ENCODE results near the gene SYT15B.
"Not testable (repeated sequence)": the region's sequence is repeated elsewhere in the genome, so short reads cannot be mapped to it uniquely, and the experiment has no call there.

DNA sequence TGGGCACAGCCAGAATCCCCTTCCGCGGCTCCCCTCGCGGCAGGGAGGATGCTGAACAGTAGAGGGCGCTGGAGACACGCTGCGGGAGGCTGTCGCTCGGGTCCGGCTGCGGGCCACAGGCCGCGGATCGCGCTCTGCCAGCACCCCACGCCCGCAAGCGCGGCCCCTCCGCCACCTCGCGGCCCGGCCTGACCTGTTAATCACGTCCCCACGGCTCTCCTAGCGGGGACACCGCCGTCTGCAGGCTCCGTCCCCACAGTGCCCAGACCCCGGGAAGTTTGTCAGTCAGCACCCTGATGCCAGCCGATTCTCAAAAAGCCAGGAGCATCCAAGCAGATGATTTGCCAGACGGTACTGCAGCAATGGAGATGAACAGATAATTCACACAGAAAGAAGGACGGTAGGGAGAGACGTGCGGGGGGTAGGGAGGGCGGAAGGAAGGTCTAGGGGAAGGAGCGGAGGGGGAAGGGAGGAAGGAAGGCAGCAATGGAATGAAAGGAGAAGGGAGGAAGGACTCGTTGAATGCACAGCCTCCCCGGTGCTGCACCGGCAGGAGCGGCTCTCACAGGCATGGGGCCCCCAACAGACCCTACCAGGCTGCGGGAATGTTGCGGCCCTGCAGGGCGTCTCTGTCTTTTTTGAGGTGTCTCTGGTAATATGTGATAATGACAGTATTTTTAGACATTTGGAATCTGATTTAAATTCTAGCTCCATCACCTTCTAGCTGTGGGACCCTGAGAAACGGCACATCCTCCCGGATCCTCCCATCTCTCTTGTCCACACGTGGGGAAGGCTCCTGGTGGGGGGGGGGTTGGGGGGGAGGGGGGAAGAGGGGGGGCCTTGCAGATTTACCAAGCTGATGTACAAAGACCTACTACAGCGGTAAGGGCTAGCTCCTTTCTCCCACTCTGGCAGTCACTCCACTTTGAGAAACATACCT lies 19.5 kb downstream of the SYT15B start:
- TF ChIP-seq, protein P1, sequence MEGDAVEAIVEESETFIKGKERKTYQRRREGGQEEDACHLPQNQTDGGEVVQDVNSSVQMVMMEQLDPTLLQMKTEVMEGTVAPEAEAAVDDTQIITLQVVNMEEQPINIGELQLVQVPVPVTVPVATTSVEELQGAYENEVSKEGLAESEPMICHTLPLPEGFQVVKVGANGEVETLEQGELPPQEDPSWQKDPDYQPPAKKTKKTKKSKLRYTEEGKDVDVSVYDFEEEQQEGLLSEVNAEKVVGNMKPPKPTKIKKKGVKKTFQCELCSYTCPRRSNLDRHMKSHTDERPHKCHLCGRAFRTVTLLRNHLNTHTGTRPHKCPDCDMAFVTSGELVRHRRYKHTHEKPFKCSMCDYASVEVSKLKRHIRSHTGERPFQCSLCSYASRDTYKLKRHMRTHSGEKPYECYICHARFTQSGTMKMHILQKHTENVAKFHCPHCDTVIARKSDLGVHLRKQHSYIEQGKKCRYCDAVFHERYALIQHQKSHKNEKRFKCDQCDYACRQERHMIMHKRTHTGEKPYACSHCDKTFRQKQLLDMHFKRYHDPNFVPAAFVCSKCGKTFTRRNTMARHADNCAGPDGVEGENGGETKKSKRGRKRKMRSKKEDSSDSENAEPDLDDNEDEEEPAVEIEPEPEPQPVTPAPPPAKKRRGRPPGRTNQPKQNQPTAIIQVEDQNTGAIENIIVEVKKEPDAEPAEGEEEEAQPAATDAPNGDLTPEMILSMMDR (IDR thresholded peaks at IDR 0.05) = not testable (repeated sequence)
- TF ChIP-seq POLR2A (IDR thresholded peaks at IDR 0.05) = not testable (repeated sequence)
